Measurements from ENCODE around the gene BCAN. TPM values are rescaled to one million over a fixed set of nuclear protein-coding genes. Genes with fewer than 3 reads are reported as not detected.

BCAN gene
- total RNA-seq, 1 experiment from 2014 or later: not detected

DNA sequence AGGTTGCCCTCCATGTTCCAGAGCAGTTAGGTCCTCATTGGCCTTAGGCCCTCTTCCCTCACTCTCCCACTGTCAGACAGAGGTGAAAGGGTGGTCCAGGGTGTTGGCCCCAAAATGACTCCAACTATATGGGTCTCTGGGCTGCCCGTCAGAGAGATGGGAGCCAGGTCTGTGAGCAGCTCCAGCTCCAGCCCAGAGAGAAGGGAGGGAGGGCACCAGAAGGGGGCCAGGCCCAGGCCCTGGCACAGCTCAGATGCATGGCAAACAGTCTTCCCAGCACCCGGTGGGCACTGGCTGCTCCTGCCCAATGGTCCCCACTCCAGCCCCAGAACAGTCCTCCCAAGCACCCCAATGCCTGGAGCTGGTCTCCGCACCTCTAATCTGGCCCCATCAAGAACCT lies 2.2 kb downstream of the BCAN start:
- no peak for DNase-seq (ENCODE audit: low read depth)

- DNase-seq (ENCODE audit: low read depth): no peak
Measured at GRCh38 chr1:156644640-156645039, 2.7 kb downstream of the BCAN start.

DNA sequence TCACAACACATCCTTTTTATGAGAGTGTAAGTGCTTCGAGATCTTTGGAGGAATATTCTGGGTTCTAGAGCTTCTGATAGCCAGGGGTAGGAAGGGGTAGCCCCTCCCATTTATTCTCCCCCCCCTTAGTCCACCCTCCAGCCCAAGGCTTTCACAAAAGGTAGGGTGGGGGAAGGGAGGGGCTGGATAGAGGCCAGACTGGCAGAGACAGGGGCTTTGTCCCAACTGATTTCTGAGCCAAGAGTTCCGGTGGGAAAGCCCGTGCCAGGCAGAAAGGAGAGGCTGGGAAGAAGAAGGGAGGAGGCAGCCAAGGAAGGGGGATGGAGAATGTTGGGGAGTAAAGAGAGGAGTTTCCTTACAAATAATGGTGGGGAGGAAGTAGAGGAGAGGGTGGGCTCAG lies 3.1 kb downstream of the BCAN start:
- DNase-seq (ENCODE audit: low read depth): no peak

DNA sequence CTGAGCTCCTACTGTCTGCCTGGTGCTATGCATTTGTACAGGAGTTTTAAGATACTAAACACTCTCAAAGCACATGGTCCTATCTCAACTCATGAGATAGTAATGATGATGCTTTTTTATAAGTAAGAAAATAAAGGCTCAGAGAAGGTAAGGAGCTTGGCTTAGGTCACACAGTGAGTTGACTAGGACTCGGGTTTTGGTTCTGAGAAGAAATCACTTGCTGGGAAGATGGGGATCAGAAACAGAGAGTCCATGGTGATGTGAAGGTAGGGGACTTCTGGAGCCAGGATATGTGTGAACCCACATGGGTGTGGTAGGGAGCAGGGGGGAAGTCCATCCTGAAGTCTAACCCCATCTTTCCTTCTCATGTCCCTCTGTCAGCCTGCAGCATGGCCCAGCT lies 3.7 kb downstream of the BCAN start:
- DNase-seq (ENCODE audit: low read depth): no peak

DNA sequence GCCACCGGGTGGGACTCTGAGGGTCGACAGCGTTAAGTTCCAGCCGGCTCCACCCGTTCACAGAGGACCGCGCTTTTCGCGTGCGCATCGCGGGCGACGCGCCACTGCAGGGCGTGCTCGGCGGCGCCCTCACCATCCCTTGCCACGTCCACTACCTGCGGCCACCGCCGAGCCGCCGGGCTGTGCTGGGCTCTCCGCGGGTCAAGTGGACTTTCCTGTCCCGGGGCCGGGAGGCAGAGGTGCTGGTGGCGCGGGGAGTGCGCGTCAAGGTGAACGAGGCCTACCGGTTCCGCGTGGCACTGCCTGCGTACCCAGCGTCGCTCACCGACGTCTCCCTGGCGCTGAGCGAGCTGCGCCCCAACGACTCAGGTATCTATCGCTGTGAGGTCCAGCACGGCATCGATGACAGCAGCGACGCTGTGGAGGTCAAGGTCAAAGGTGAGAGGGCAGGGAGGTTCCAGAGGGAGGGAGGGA lies 4.9 kb downstream of the BCAN start:
- no peak for DNase-seq (ENCODE audit: low read depth)

- DNase-seq (ENCODE audit: low read depth): no peak
Measured at GRCh38 chr1:156647351-156647750, 5.4 kb downstream of the BCAN start.

DNA sequence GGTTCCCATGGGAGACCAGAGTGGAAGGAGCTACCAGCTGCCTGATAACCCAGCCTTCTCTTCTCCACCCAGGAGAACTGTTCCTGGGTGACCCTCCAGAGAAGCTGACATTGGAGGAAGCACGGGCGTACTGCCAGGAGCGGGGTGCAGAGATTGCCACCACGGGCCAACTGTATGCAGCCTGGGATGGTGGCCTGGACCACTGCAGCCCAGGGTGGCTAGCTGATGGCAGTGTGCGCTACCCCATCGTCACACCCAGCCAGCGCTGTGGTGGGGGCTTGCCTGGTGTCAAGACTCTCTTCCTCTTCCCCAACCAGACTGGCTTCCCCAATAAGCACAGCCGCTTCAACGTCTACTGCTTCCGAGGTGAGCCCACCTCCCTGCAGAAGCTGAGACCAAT lies 6.6 kb downstream of the BCAN start:
- DNase-seq (ENCODE audit: low read depth): no peak

GRCh38 chr1:156648951-156649350 lies 7.0 kb downstream of the BCAN start:
- no peak for DNase-seq (ENCODE audit: low read depth)

- peak; percentile 43 for DNase-seq (ENCODE audit: low read depth)
Measured at GRCh38 chr1:156652131-156652991, 10.4 kb downstream of the BCAN start.

DNA sequence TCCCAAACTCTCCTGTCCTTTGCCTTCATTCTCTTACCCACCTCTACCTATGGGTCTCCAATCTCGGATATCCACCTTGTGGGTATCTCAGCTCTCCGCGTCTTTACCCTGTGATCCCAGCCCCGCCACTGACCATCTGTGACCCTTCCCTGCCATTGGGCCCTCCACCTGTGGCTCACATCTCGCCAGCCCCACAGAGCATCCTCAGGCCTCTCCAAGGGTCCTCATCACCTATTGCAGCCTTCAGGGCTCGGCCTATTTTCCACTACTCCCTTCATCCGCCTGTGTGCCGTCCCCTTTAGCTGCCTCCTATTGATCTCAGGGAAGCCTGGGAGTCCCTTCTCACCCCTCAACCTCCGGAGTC lies 11.1 kb downstream of the BCAN start:
- no peak for DNase-seq (ENCODE audit: low read depth)

GRCh38 chr1:156654700-156655099 lies 12.8 kb downstream of the BCAN start:
- no peak for DNase-seq (ENCODE audit: low read depth)

DNA sequence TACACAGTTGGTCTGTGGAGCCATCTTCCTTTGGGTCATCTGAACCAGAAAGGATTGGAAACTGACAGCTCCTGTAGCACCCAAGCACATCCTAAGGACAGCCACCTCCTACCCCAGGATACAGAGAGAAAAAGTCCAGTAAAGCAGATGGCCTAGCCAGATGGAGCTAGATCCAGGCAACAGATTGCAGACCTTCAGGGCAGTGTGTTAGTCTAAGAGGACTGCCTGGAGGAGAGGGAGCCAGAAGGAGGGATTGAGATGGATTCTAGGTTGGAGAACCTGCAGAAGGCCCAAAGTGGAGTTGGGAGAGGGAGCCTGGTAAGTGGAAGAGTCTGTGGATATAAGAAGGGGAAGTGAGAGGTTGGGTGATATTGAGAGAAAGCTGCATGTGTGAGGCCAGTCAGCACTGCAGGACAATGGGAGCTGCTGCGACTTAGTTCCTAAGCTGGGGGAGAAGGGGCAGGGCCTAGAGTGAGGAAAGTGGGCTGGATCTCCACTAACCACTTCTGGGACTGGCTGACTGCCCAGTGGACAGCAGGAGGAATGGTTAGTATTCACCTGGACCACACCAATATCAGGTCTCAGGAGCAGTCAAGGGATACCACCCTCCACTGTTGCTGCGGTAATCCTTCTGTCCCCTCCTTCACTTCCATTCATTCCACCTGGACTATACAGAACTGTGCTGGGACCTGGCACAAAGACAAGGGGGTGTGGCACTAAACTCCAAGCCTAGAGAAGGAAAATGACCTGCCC lies 13.4 kb downstream of the BCAN start:
- no peak for DNase-seq (ENCODE audit: low read depth)

DNA sequence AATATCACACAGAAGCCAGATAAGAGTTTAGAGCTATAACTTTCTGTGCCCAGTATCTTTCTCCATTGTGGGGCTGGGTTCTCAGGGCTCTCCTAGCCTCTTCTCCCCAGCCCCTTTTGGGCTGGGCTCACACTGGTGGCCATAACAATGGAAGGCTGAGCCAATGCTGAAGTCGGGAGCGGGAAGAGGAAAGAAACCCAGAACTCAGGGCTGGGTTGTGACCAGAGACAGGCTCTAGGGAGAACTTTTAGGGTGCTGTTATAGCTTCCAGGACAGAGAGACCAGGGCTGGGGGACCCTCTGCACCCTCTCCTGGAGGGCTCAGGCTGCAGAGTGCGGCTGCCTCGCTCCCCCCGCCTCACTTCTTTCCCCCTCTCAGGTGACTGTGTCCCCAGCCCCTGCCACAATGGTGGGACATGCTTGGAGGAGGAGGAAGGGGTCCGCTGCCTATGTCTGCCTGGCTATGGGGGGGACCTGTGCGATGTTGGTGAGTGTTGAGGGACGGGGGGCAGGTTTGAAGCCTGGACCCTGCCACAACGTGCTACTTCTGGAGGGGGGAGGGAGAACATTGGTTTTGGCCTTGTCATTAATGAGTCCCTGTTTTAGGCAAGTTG lies 14.1 kb downstream of the BCAN start:
- DNase-seq (ENCODE audit: low read depth): no peak

GRCh38 chr1:156656806-156657740 lies 15.2 kb downstream of the BCAN start:
- DNase-seq (ENCODE audit: low read depth): peak; percentile 49

DNA sequence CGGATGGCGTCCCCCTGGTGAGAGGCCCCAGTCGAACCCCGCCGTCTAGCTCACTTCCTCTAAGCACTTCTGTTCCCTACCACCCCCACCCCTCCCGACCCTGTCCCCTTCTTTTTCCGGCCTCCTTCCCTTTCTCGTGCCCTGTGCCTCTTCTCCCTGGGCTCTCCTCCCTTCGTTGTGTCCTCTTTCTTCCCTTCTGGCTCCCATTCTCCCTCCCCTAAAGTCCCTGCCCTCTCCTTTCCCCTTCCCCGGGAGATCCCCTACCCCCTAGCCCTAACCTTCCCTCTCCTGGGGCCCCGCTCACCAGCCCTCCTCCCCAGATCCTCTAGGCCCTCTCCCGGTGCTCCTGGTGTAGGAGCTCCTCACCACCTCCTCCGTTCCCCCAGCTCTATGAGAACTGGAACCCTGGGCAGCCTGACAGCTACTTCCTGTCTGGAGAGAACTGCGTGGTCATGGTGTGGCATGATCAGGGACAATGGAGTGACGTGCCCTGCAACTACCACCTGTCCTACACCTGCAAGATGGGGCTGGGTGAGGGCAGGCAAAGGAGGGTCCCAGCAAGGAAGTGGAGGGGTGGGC lies 15.9 kb downstream of the BCAN start:
- DNase-seq (ENCODE audit: low read depth): no peak

- DNase-seq (ENCODE audit: low read depth): no peak
Measured at GRCh38 chr1:156658496-156658895, 16.6 kb downstream of the BCAN start.

- no peak for DNase-seq (ENCODE audit: low read depth)
Measured at GRCh38 chr1:156658945-156659574, 17.1 kb downstream of the BCAN start.

- no peak for DNase-seq (ENCODE audit: low read depth)
Measured at GRCh38 chr1:156659661-156659987, 17.7 kb downstream of the BCAN start.

DNA sequence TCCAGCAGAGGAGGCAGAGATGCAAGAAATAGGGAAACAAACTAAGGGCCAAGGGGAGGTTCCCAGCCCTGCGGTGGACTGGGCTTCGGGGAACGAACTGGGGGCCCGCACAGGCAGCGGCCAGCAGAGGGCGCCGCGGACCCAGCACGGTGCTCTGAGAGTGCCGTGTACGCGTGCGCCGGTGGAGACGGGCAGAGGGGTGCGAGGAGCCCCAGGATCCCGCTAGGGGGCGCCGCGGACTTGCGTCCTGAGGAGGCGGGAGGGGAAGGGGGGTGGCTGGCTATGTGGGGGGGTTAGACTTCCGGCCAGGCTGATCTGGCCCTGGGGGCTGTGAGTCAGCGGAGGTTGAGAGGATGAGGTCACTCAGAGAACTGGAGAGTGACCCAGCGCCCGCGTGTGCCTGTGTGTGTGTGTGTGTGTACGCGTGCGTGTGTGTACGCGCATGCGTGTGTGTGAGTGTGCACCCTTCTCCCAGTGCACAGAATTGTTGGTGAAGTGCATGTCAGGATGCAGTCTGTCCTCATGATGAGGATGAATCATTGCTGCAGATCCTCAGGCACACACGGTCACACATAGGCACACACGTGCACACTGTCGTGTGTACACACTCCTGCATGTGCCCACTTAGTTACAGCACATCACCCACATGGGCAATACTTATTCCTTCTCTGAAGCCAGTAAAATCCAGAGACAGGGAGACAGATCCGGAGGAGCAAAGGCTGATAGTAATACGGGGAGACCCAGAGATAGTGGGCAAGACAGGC lies 18.3 kb downstream of the BCAN start:
- DNase-seq (ENCODE audit: low read depth): peak; percentile 98

DNA sequence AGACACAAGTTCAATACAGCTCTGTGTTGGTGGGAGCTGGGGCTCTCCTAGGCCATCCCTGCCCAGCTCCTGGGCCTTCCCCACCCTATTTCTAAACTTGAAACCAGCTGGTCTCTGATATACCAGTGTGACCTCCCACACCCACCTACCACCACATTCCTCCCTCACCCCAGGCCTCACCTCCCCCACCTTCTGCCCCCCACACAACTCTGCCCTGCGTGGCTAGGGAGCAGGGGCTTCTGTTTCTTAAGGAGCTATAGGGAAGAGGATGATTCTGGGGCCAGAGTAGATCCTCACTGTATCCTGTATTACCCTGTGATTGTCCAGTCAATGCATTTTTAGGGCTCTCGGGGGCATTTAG lies 18.8 kb downstream of the BCAN start:
- no peak for DNase-seq (ENCODE audit: low read depth)

Measured in LHCN-M2 (cell line).